A673 (cell line): ENCODE results near the gene VAC14. TPM values are rescaled to one million over a fixed set of nuclear protein-coding genes. Genes with fewer than 3 reads are reported as not detected.

Source experiments
- BruUV-seq: library from RNA; stranded (reverse); fragments of 400-500 nt; replicated peaks from 2 replicates; lab custom pipeline; 2021; lab: Mats Ljungman, UMichigan
- CTCF ChIA-PET: fragments of 300-600 bp; sonication (Branson Sonifier 250); formaldehyde crosslinking; loops from one replicate; lab custom pipeline; 2022; ENCODE audit warnings: antibody characterized with exemption; lab: Charles Lee
- POLR2A ChIA-PET: fragments of 300-600 bp; sonication (Branson Sonifier 250); formaldehyde crosslinking; loops from one replicate; lab custom pipeline; 2022; ENCODE audit warnings: antibody characterized with exemption; ENCODE audit not compliant: low non-redundant PET; lab: Charles Lee
- DNase-seq: peaks from one replicate; pipeline ENCODE4 v3.0.0-alpha.2; 2015; ENCODE audit warnings: low spot score
- H3K27ac ChIP-seq: fragments of 200-600 bp; sonication (generic); 2 replicates; pipeline ENCODE4 v1.5.1; 2016; ENCODE audit warnings: mixed run types, low read depth, mild to moderate bottlenecking, mixed read lengths, antibody characterized with exemption, low read length; ENCODE audit not compliant: poor library complexity, severe bottlenecking
- H3K27me3 ChIP-seq: fragments of 200-600 bp; sonication (generic); replicated peaks from 2 replicates; pipeline ENCODE4 v1.6.1; 2017; ENCODE audit warnings: mixed run types, low read depth, mild to moderate bottlenecking, mixed read lengths, antibody characterized with exemption, low read length; ENCODE audit not compliant: insufficient read depth, poor library complexity
- H3K36me3 ChIP-seq: fragments of 200-600 bp; sonication (generic); 2 replicates; pipeline ENCODE4 v1.6.1; 2016; ENCODE audit warnings: mixed run types, mild to moderate bottlenecking, mixed read lengths, antibody characterized with exemption, low read length; ENCODE audit not compliant: insufficient read depth, poor library complexity, severe bottlenecking
- H3K4me1 ChIP-seq: fragments of 200-600 bp; sonication (generic); 2 replicates; pipeline ENCODE4 v1.6.1; 2017; ENCODE audit warnings: mixed run types, mild to moderate bottlenecking, mixed read lengths, antibody characterized with exemption, low read length; ENCODE audit not compliant: insufficient read depth, poor library complexity, severe bottlenecking
- H3K4me3 ChIP-seq: fragments of 200-600 bp; sonication (generic); 2 replicates; pipeline ENCODE4 v1.5.1; 2016; ENCODE audit warnings: low read depth, mixed run types, mild to moderate bottlenecking, mixed read lengths, low read length; ENCODE audit not compliant: poor library complexity, severe bottlenecking
- H3K9me3 ChIP-seq: fragments of 200-600 bp; sonication (generic); 2 replicates; pipeline ENCODE4 v1.6.1; 2016; ENCODE audit warnings: mixed run types, low read depth, mild to moderate bottlenecking, mixed read lengths, antibody characterized with exemption, low read length; ENCODE audit not compliant: poor library complexity, severe bottlenecking
- CTCF ChIP-seq: fragments of 300-800, 200-600 bp; sonication (generic); conservative IDR thresholded peaks from 2 replicates; pipeline ENCODE4 v1.5.1; 2017; ENCODE audit warnings: low read depth, mild to moderate bottlenecking, antibody characterized with exemption, low read length, moderate library complexity, mixed read lengths
- EZH2 ChIP-seq: fragments of 200-600 bp; sonication (generic); IDR thresholded peaks from 2 replicates; pipeline ENCODE4 v1.6.1; 2017; ENCODE audit warnings: borderline replicate concordance, low read depth, mild to moderate bottlenecking, mixed read lengths, antibody characterized with exemption, low read length; ENCODE audit not compliant: poor library complexity, severe bottlenecking
- intact Hi-C: fragments of 100-400 bp; cut with micrococcal nuclease; formaldehyde crosslinking; loops from one replicate; pipeline ENCODE4 v1.10.0; 2022; ENCODE audit not compliant: unreplicated experiment
- total RNA-seq: library from RNA; stranded (reverse); gene quantifications from 2 replicates; pipeline ENCODE4 v1.2.3, GENCODE V29; 2021

Gene VAC14
- total RNA-seq, 1 experiment from 2014 or later = 46.6 TPM

- no peaks in the 10 kb centered on the region for H3K27me3 ChIP-seq
- H3K4me3 ChIP-seq = no peak overlapping the region
- BruUV-seq = no TSS peak
- intact Hi-C loops = no loop called here
- H3K27ac ChIP-seq = no peak overlapping the region
- peaks cover 3% of the 10 kb centered on the region for H3K36me3 ChIP-seq
- ChIA-PET CTCF (no interaction called here), POLR2A (no interaction called here)
- H3K9me3 ChIP-seq = no peaks in the 10 kb centered on the region
- H3K4me1 ChIP-seq = no peaks in the 10 kb centered on the region
- DNase-seq = no peak
- TF ChIP-seq CTCF (no peak), EZH2 (no peak)
Observed at GRCh38 chr16:70728150-70728549, 72.8 kb downstream of the VAC14 start.

- TF ChIP-seq EZH2 (no peak), CTCF (no peak)
- CTCF ChIA-PET = no interaction called here
- no peaks in the 10 kb centered on the region for H3K27me3 ChIP-seq
- no peak overlapping the region for H3K4me3 ChIP-seq
- intact Hi-C loops = no loop called here
- no peaks in the 10 kb centered on the region for H3K4me1 ChIP-seq
- no peak for DNase-seq
- peaks cover 3% of the 10 kb centered on the region for H3K36me3 ChIP-seq
- POLR2A ChIA-PET = no interaction called here
- BruUV-seq = no TSS peak
- H3K27ac ChIP-seq = no peak overlapping the region
- no peaks in the 10 kb centered on the region for H3K9me3 ChIP-seq
Observed at GRCh38 chr16:70726892-70727361, 74.0 kb downstream of the VAC14 start.

GRCh38 chr16:70725912-70726828 lies 74.8 kb downstream of the VAC14 start:
- Histone ChIP-seq H3K36me3 (peaks cover 3% of the 10 kb centered on the region), H3K27ac (no peak overlapping the region), H3K27me3 (no peaks in the 10 kb centered on the region), H3K4me1 (no peaks in the 10 kb centered on the region), H3K4me3 (no peak overlapping the region), H3K9me3 (no peaks in the 10 kb centered on the region)
- no TSS peak for BruUV-seq
- ChIA-PET CTCF (no interaction called here), POLR2A (no interaction called here)
- intact Hi-C loops = no loop called here
- DNase-seq = no peak
- no peak for TF ChIP-seq EZH2
- TF ChIP-seq CTCF = no peak
